Trophoblast cell (in vitro differentiated cells and primary cell): ENCODE data around the gene C19orf25.

Experiments
- DNase-seq, 2 donors: peaks; one replicate each; pipeline ENCODE4 v3.0.0-alpha.2; 2016
- H2AFZ ChIP-seq: 2 replicates; pipeline ENCODE4 v1.6.1; 2013; ENCODE audit warnings: low read length, moderate library complexity, mild to moderate bottlenecking; ENCODE audit not compliant: insufficient read depth, poor library complexity
- H2AK5ac ChIP-seq: 2 replicates; pipeline ENCODE4 v1.6.1; 2013; ENCODE audit warnings: mild to moderate bottlenecking, low read length
- H2BK120ac ChIP-seq: 2 replicates; pipeline ENCODE4 v1.6.1; 2013; ENCODE audit warnings: low read length, mild to moderate bottlenecking, moderate library complexity; ENCODE audit not compliant: insufficient read depth, poor library complexity
- H2BK12ac ChIP-seq: 2 replicates; pipeline ENCODE4 v1.6.1; 2013; ENCODE audit warnings: mild to moderate bottlenecking, low read length, moderate library complexity
- H2BK5ac ChIP-seq: 2 replicates; pipeline ENCODE4 v1.6.1; 2013; ENCODE audit warnings: low read length, low read depth, moderate library complexity, mild to moderate bottlenecking; ENCODE audit not compliant: poor library complexity
- H3K14ac ChIP-seq: 2 replicates; pipeline ENCODE4 v1.6.1; 2013; ENCODE audit warnings: mild to moderate bottlenecking, low read length
- H3K18ac ChIP-seq: 2 replicates; pipeline ENCODE4 v1.6.1; 2013; ENCODE audit warnings: mild to moderate bottlenecking, low read length
- H3K23ac ChIP-seq: 2 replicates; pipeline ENCODE4 v1.6.1; 2013; ENCODE audit warnings: low read length
- H3K27ac ChIP-seq: 2 replicates; pipeline ENCODE4 v1.5.1; 2013; ENCODE audit warnings: low read depth, mild to moderate bottlenecking, inconsistent platforms, low read length, moderate library complexity
- H3K27me3 ChIP-seq: 2 replicates; pipeline ENCODE4 v1.6.1; 2013; ENCODE audit warnings: inconsistent platforms, mild to moderate bottlenecking, low read length, moderate library complexity; ENCODE audit not compliant: insufficient read depth
- H3K36me3 ChIP-seq, 2 experiments: 1 replicate in 1 of 2; 2 replicates in 1 of 2; pipeline ENCODE4 v1.6.1; 2013; ENCODE audit warnings: low read length in 2 of 2, mild to moderate bottlenecking in 2 of 2, moderate library complexity in 1 of 2; ENCODE audit not compliant: insufficient read depth in 2 of 2, control insufficient read depth in 1 of 2
- H3K4ac ChIP-seq: 2 replicates; pipeline ENCODE4 v1.6.1; 2013; ENCODE audit warnings: low read depth, mild to moderate bottlenecking, low read length, moderate library complexity
- H3K4me1 ChIP-seq, 2 experiments: 1 replicate in 1 of 2; 2 replicates in 1 of 2; pipeline ENCODE4 v1.6.1; 2013; ENCODE audit warnings: low read length in 2 of 2, mild to moderate bottlenecking in 2 of 2, moderate library complexity in 1 of 2; ENCODE audit not compliant: insufficient read depth in 2 of 2, control insufficient read depth in 1 of 2
- H3K4me2 ChIP-seq: 2 replicates; pipeline ENCODE4 v1.6.1; 2013; ENCODE audit warnings: inconsistent platforms, mild to moderate bottlenecking, low read length, moderate library complexity
- H3K4me3 ChIP-seq: 2 replicates; pipeline ENCODE4 v1.5.1; 2013; ENCODE audit warnings: mild to moderate bottlenecking, low read depth, low read length, inconsistent platforms
- H3K79me1 ChIP-seq: one replicate; pipeline ENCODE4 v1.6.1; 2013; ENCODE audit warnings: low read length
- H3K79me2 ChIP-seq: 2 replicates; pipeline ENCODE4 v1.6.1; 2013; ENCODE audit warnings: low read length, mild to moderate bottlenecking; ENCODE audit not compliant: control insufficient read depth, insufficient read depth, poor library complexity
- H3K9ac ChIP-seq: 2 replicates; pipeline ENCODE4 v1.6.1; 2013; ENCODE audit warnings: mild to moderate bottlenecking, low read length
- H3K9me3 ChIP-seq: 2 replicates; pipeline ENCODE4 v1.6.1; 2013; ENCODE audit warnings: low read depth, mild to moderate bottlenecking, control low read depth, inconsistent platforms, low read length; ENCODE audit not compliant: insufficient read depth
- H4K12ac ChIP-seq: 2 replicates; pipeline ENCODE4 v1.6.1; 2013; ENCODE audit warnings: low read depth, mild to moderate bottlenecking, low read length, moderate library complexity
- H4K8ac ChIP-seq: 2 replicates; pipeline ENCODE4 v1.6.1; 2013; ENCODE audit warnings: low read depth, mild to moderate bottlenecking, low read length, moderate library complexity
- H4K91ac ChIP-seq: one replicate; pipeline ENCODE4 v1.6.1; 2013; ENCODE audit warnings: low read depth, mild to moderate bottlenecking, low read length, moderate library complexity
- WGBS: extraction: QIAGEN DNeasy Blood & Tissue Kit; methylation state at CpG from one replicate; pipeline ENCODE4 v1.1.7; 2013; ENCODE audit warnings: missing lambda C conversion rate; ENCODE audit not compliant: insufficient read length, insufficient coverage; ENCODE audit errors: extremely low coverage; 5-methylcytosine and 5-hydroxymethylcytosine counted together

C19orf25 gene

GRCh38 chr19:1455336-1456120 is 23.5 kb downstream of the C19orf25 start:
- Histone ChIP-seq H3K9ac (no peak overlapping the region), H3K23ac (no peak overlapping the region), H3K4me1 (no peaks in the 10 kb centered on the region), H2AFZ (no peak overlapping the region), H4K91ac (no peak overlapping the region), H3K27ac (no peak overlapping the region), H3K79me1 (no peaks in the 10 kb centered on the region), H2BK12ac (no peak overlapping the region), H4K12ac (no peak overlapping the region), H3K27me3 (peaks cover 20% of the 10 kb centered on the region), H3K9me3 (peaks cover 19% of the 10 kb centered on the region), H3K4me2 (no peak overlapping the region), H3K79me2 (no peaks in the 10 kb centered on the region), H4K8ac (no peak overlapping the region), H3K14ac (no peak overlapping the region), H3K36me3 (peaks cover 3 to 5% of the 10 kb centered on the region in 2 experiments), H3K4me3 (no peak overlapping the region), H2BK120ac (no peak overlapping the region), H3K18ac (no peak overlapping the region), H3K4ac (no peak overlapping the region), H2BK5ac (no peak overlapping the region), H2AK5ac (no peak overlapping the region)
- peak in 1 of 2 donors; percentile 51 for DNase-seq
- WGBS, result no CpG with 5 or more reads among the region's 42 CpGs

- H2BK120ac ChIP-seq, result no peak overlapping the region
- no peak overlapping the region for H3K4ac ChIP-seq
- H4K12ac ChIP-seq, result no peak overlapping the region
- H3K27ac ChIP-seq, result no peak overlapping the region
- H3K79me1 ChIP-seq, result no peaks in the 10 kb centered on the region
- no peak overlapping the region for H3K4me2 ChIP-seq
- peak overlapping the region; percentile 18 for H3K4me3 ChIP-seq
- no peak overlapping the region for H3K18ac ChIP-seq
- H2AFZ ChIP-seq, result no peak overlapping the region
- peaks cover 23% of the 10 kb centered on the region for H3K9me3 ChIP-seq
- no peaks in the 10 kb centered on the region for H3K4me1 ChIP-seq
- H3K79me2 ChIP-seq, result no peaks in the 10 kb centered on the region
- H4K8ac ChIP-seq, result no peak overlapping the region
- no peak overlapping the region for H3K9ac ChIP-seq
- no peak for DNase-seq
- H3K27me3 ChIP-seq, result peaks cover 25% of the 10 kb centered on the region
- H2AK5ac ChIP-seq, result no peak overlapping the region
- H3K23ac ChIP-seq, result no peak overlapping the region
- no CpG with 5 or more reads among the region's 22 CpGs for WGBS
- H4K91ac ChIP-seq, result no peak overlapping the region
- peaks cover 0 to under 1% of the 10 kb centered on the region in 2 experiments for H3K36me3 ChIP-seq
- H2BK5ac ChIP-seq, result no peak overlapping the region
- no peak overlapping the region for H3K14ac ChIP-seq
- H2BK12ac ChIP-seq, result no peak overlapping the region
Observed at GRCh38 chr19:1455002-1455335, 24.0 kb downstream of the C19orf25 start.

GRCh38 chr19:1453525-1454364 is 25.3 kb downstream of the C19orf25 start:
- no peak overlapping the region for H4K12ac ChIP-seq
- WGBS, result no CpG with 5 or more reads among the region's 33 CpGs

GRCh38 chr19:1452802-1453524 is 26.1 kb downstream of the C19orf25 start:
- no peaks in the 10 kb centered on the region for H3K79me2 ChIP-seq
- WGBS, result no CpG with 5 or more reads among the region's 30 CpGs
- peaks cover 40% of the 10 kb centered on the region for H3K27me3 ChIP-seq
- H4K12ac ChIP-seq, result no peak overlapping the region
- H3K4me2 ChIP-seq, result no peak overlapping the region
- no peak for DNase-seq
- no peaks in the 10 kb centered on the region for H3K79me1 ChIP-seq
- no peak overlapping the region for H3K14ac ChIP-seq
- H3K4me3 ChIP-seq, result no peak overlapping the region
- no peak overlapping the region for H4K91ac ChIP-seq
- H3K18ac ChIP-seq, result no peak overlapping the region
- no peak overlapping the region for H4K8ac ChIP-seq
- H3K4me1 ChIP-seq, result no peaks in the 10 kb centered on the region
- no peak overlapping the region for H2AK5ac ChIP-seq
- no peak overlapping the region for H3K9ac ChIP-seq
- H3K36me3 ChIP-seq, result no peaks in the 10 kb centered on the region
- H2BK12ac ChIP-seq, result no peak overlapping the region
- H3K23ac ChIP-seq, result no peak overlapping the region
- H3K9me3 ChIP-seq, result peaks cover 26% of the 10 kb centered on the region
- H2BK120ac ChIP-seq, result no peak overlapping the region
- no peak overlapping the region for H2AFZ ChIP-seq
- H3K4ac ChIP-seq, result no peak overlapping the region
- no peak overlapping the region for H3K27ac ChIP-seq
- H2BK5ac ChIP-seq, result no peak overlapping the region

More at GRCh38 chr19:1453525-1454364, 25.3 kb downstream of the C19orf25 start:
- Histone ChIP-seq H2AFZ (no peak overlapping the region), H3K79me2 (no peaks in the 10 kb centered on the region), H3K27me3 (peaks cover 37% of the 10 kb centered on the region), H3K4me1 (no peaks in the 10 kb centered on the region), H3K27ac (no peak overlapping the region), H3K14ac (no peak overlapping the region), H3K18ac (no peak overlapping the region), H2AK5ac (no peak overlapping the region), H2BK5ac (no peak overlapping the region), H3K9ac (no peak overlapping the region), H3K4ac (no peak overlapping the region), H3K4me2 (no peak overlapping the region), H4K91ac (no peak overlapping the region), H3K9me3 (peaks cover 26% of the 10 kb centered on the region), H2BK12ac (no peak overlapping the region), H3K36me3 (no peaks in the 10 kb centered on the region), H3K79me1 (no peaks in the 10 kb centered on the region), H4K8ac (no peak overlapping the region), H2BK120ac (no peak overlapping the region), H3K4me3 (no peak overlapping the region), H3K23ac (no peak overlapping the region)
- no peak for DNase-seq
